ENCODE data around the gene KCNMA1.

- TF ChIP-seq POLR2AphosphoS5 (IDR thresholded peaks at IDR 0.05) (no peak), CTCF (IDR thresholded peaks at IDR 0.05) (no peak), EP300 (IDR thresholded peaks at IDR 0.05) (no peak), POLR2A (IDR thresholded peaks at IDR 0.05; ENCODE audit: low read depth) (no peak)
These were observed 425.0 kb downstream of the KCNMA1 start for GRCh38 chr10:77212632-77213031.
